ENCODE data around the gene MDN1.
"Not testable (repeated sequence)": the region's sequence is repeated elsewhere in the genome, so short reads cannot be mapped to it uniquely, and the experiment has no call there.

Gene MDN1

DNA sequence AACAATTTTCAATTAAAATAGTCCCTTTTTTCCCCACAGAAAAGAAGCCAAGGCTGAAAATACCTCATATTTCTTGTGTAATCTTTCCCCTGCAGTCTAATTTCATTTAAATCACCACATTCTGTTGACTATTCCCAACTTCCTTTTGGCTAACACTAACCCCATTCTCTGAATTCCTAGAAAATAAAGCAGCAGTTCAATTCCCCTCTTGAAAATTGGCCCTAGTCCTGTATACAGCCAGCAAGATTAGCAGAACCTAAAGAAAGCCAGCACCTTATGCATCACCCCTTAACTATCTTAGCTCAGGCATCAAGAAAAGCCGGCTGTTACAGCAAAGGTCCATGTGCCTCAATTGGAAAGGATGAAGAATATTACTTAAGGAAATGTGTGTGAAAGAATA is 69.7 kb downstream of the MDN1 start:
- no peak for TF ChIP-seq CTCF (IDR thresholded peaks at IDR 0.05; ENCODE audit: low read length, missing control alignments)
- no peak for DNase-seq (ENCODE audit: low read depth)
- H3K4me3 ChIP-seq (replicated peaks; ENCODE audit: low read depth, low read length), result no peak overlapping the region

DNA sequence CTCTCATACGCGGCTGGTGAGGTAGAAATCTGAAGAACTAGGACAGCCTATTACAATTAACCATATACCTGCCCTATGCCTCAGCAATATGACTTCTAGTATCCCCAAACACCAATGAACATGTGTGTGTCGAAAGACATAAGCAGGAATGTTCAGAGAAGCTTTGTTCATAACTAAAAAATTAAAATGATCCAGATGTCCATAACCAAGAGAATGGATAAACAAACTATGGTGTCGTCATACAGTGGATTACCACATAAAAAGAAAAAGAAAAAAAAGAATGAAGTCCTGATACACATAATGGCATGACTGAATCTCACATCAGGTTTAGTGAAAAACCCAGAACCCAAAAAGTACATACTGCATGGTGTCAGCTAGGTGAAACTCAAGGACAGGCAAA is 73.9 kb downstream of the MDN1 start:
- no peak overlapping the region for H3K4me3 ChIP-seq (replicated peaks; ENCODE audit: low read depth, low read length)
- TF ChIP-seq CTCF (IDR thresholded peaks at IDR 0.05; ENCODE audit: low read length, missing control alignments), result no peak
- peak; percentile 18 for DNase-seq (ENCODE audit: low read depth)

GRCh38 chr6:89745096-89745495 is 74.5 kb downstream of the MDN1 start:
- H3K4me3 ChIP-seq (replicated peaks; ENCODE audit: low read depth, low read length), result no peak overlapping the region
- DNase-seq (ENCODE audit: low read depth), result no peak
- no peak for TF ChIP-seq CTCF (IDR thresholded peaks at IDR 0.05; ENCODE audit: low read length, missing control alignments)

- no peak for DNase-seq (ENCODE audit: low read depth)
- TF ChIP-seq CTCF (IDR thresholded peaks at IDR 0.05; ENCODE audit: low read length, missing control alignments), result no peak
- no peak overlapping the region for H3K4me3 ChIP-seq (replicated peaks; ENCODE audit: low read depth, low read length)
Observed at GRCh38 chr6:89736893-89737292, 82.7 kb downstream of the MDN1 start.

DNA sequence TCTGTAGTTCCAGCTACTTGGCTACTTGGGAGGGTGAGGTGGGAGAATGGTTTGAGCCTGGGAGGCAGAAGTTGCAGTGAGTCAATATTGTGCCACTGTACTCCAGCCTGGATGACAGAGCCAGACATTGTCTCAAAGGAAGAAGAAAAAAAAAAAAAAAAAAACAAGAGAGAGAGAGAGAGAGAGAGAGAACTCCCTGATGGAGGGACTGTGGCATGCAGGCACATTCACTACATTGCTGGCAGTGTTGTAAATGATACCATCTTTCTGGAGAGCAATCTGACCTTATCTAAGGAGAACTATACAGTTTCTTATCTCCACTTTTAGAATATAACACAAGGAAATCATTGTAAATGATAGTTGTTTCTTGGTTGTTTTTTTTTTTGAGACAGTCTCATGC is 85.1 kb downstream of the MDN1 start:
- TF ChIP-seq CTCF (IDR thresholded peaks at IDR 0.05; ENCODE audit: low read length, missing control alignments), result no peak
- peak; percentile 29 for DNase-seq (ENCODE audit: low read depth)
- H3K4me3 ChIP-seq (replicated peaks; ENCODE audit: low read depth, low read length), result no peak overlapping the region

DNA sequence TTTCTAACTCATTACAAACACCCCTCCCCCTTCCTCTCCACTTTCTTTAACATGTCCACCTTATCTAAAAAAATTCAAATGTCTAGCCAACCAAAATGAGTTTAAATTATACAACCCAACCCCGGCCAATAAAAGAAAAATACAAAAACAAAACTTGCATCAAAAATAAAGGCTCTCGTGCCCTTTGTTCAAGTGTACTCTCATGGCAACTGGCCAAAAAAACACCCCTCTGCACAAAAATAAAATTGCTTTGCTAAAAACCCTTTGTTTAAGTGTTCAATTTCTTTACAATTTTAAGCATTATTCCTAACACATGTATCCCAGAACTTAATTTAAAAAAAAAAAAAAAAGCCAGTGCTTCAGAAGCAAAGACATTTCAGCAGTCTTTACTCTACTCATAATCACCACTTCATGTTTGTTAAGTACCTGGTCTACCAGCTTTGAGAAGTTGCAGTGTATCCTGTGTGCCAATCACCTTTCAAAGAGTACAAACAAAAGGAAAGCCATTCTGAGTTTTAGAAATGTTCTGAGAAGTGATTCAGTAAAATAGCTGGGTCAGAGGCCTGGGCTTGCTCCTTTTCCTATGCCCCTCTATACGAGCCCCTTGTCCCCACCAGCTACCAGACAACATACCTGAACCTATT is 87.5 kb downstream of the MDN1 start:
- no peak for TF ChIP-seq CTCF (IDR thresholded peaks at IDR 0.05; ENCODE audit: low read length, missing control alignments)
- DNase-seq (ENCODE audit: low read depth), result no peak
- no peak overlapping the region for H3K4me3 ChIP-seq (replicated peaks; ENCODE audit: low read depth, low read length)

- not testable (repeated sequence) for DNase-seq (ENCODE audit: low read depth)
Observed at GRCh38 chr6:89731262-89731661, 88.3 kb downstream of the MDN1 start.

More at GRCh38 chr6:89731262-89731661, 88.3 kb downstream of the MDN1 start:
- not testable (repeated sequence) for H3K4me3 ChIP-seq (replicated peaks; ENCODE audit: low read depth, low read length)

Data from fibroblast of pulmonary artery (primary cell).